HepG2 (cell line): ENCODE data around the gene PSIP1. TPM values are rescaled to one million over a fixed set of nuclear protein-coding genes. Genes with fewer than 3 reads are reported as not detected.
A peak's percentile ranks its signal among the peaks of the same experiment; 100 is the strongest.

Experiments
- DRAP1 ChIP-seq: IDR thresholded peaks from 2 replicates; pipeline ENCODE4 v1.6.1; 2016; ENCODE audit warnings: missing genetic modification reagents, missing compliant biosample characterization
- E2F1 ChIP-seq: sonication (generic); formaldehyde crosslinking; IDR thresholded peaks from 2 replicates; pipeline ENCODE4 v1.5.0; 2020; ENCODE audit warnings: missing genetic modification reagents
- KMT2B ChIP-seq: IDR thresholded peaks from 2 replicates; pipeline ENCODE4 v1.6.1; 2016; ENCODE audit warnings: missing genetic modification reagents, missing compliant biosample characterization
- PHF8 ChIP-seq: sonication (generic); formaldehyde crosslinking; IDR thresholded peaks from 2 replicates; pipeline ENCODE4 v1.5.0; 2020; ENCODE audit warnings: missing genetic modification reagents
- SMYD3 ChIP-seq: sonication (generic); formaldehyde crosslinking; IDR thresholded peaks from 2 replicates; pipeline ENCODE4 v1.8.1; 2023; ENCODE audit warnings: mild to moderate bottlenecking, missing genetic modification reagents
- ZFX ChIP-seq: sonication (generic); formaldehyde crosslinking; IDR thresholded peaks from 2 replicates; pipeline ENCODE4 v1.4.0; 2020; ENCODE audit warnings: mild to moderate bottlenecking, low read depth, missing genetic modification reagents, moderate library complexity
- ZHX2 ChIP-seq, 2 experiments: sonication (generic) in 1 of 2; formaldehyde crosslinking in 1 of 2; IDR thresholded peaks; 2 replicates each; pipeline versions ENCODE4 v1.6.1 to v1.9.0; 2014 to 2022; ENCODE audit warnings: antibody characterized with exemption in 1 of 2, borderline replicate concordance in 1 of 2, inconsistent platforms in 1 of 2, low read depth in 1 of 2, missing genetic modification reagents in 1 of 2
- ZMYM3 ChIP-seq: sonication (generic); formaldehyde crosslinking; IDR thresholded peaks from 2 replicates; pipeline ENCODE4 v1.5.1; 2020; ENCODE audit warnings: mild to moderate bottlenecking, missing genetic modification reagents
- ZNF251 ChIP-seq: sonication (generic); formaldehyde crosslinking; IDR thresholded peaks from 2 replicates; pipeline ENCODE4 v1.9.0; 2021; ENCODE audit warnings: mild to moderate bottlenecking, missing genetic modification reagents
- ZNF292 ChIP-seq: sonication (generic); formaldehyde crosslinking; IDR thresholded peaks from 2 replicates; pipeline ENCODE4 v1.8.1; 2022; ENCODE audit warnings: mild to moderate bottlenecking, low read depth, missing genetic modification reagents, borderline replicate concordance
- ZNF350 ChIP-seq: sonication (generic); formaldehyde crosslinking; IDR thresholded peaks from 2 replicates; pipeline ENCODE4 v1.4.0; 2020; ENCODE audit warnings: mild to moderate bottlenecking, low read depth, missing genetic modification reagents, borderline replicate concordance
- ZNF598 ChIP-seq: sonication (generic); formaldehyde crosslinking; IDR thresholded peaks from 2 replicates; pipeline ENCODE4 v1.5.1; 2020; ENCODE audit warnings: mild to moderate bottlenecking, missing genetic modification reagents, borderline replicate concordance
- ZNF704 ChIP-seq: sonication (generic); formaldehyde crosslinking; IDR thresholded peaks from 2 replicates; pipeline ENCODE4 v1.8.1; 2023; ENCODE audit warnings: mild to moderate bottlenecking, inconsistent platforms, moderate library complexity, missing genetic modification reagents, borderline replicate concordance
- ZSCAN25 ChIP-seq: sonication (generic); formaldehyde crosslinking; IDR thresholded peaks from 2 replicates; pipeline ENCODE4 v1.8.0; 2022; ENCODE audit warnings: mild to moderate bottlenecking, missing genetic modification reagents
- polyA plus RNA-seq, 8 experiments: library from polyadenylated mRNA; depleted of rRNA in 3 of 8; stranded (reverse) in 7 of 8; unstranded in 1 of 8; fragments of >200 nt; fragmentation: Illumina TruSeq in 4 of 8; extraction: Trizol in 4 of 8; gene quantifications; 2 replicates each; pipeline versions ENCODE4 v1.2.1 to v1.2.3, GENCODE V29; 2011 to 2016; ENCODE audit warnings: low read depth in 4 of 8, missing spikeins in 1 of 8, mixed read lengths in 1 of 8; ENCODE audit not compliant: insufficient read depth in 1 of 8
- total RNA-seq, 5 experiments: library from RNA; depleted of rRNA; stranded (reverse); fragments of >200 nt; fragmentation: Illumina TruSeq; extraction: Trizol; gene quantifications; 2 replicates each; pipeline ENCODE4 v1.2.3, GENCODE V29; 2016; ENCODE audit warnings: low read depth in 1 of 5

PSIP1 gene
- total and polyA plus RNA-seq, 2 of the 13 experiments (the other 11 are each of a cell fraction or from before 2014, with no cell fraction given) = 12.6 to 46.4 TPM

GRCh38 chr9:15552636-15553527 is 42.1 kb upstream of the PSIP1 start, which contains the start of gene CCDC171 (continued):
- TF ChIP-seq SMYD3 (no peak), ZFX (peak; percentile 64), ZNF704 (peak; percentile 40; the same call in 1 of the 2 replicates), ZMYM3 (CRISPR knock-in tag) (no peak), ZSCAN25 (CRISPR knock-in tag) (0 out of 2 replicates have a peak, but pooled peaks have one; percentile 31), ZNF598 (CRISPR knock-in tag) (peak; percentile 49; the same call in 1 of the 2 replicates), ZNF251 (CRISPR knock-in tag) (peak; percentile 75; the same call in 1 of the 2 replicates), DRAP1 (CRISPR knock-in tag) (peak; percentile 32; the same call in 1 of the 2 replicates), ZNF350 (CRISPR knock-in tag) (peak; percentile 72), E2F1 (CRISPR knock-in tag) (peak; percentile 90), KMT2B (CRISPR knock-in tag) (peak; percentile 77; the same call in 1 of the 2 replicates), PHF8 (CRISPR knock-in tag) (peak; percentile 81), ZNF292 (CRISPR knock-in tag) (0 out of 2 replicates have a peak, but pooled peaks have one; percentile 20), ZHX2 (IDR thresholded peaks at IDR 0.05; ENCODE audit: low read depth) (no peak), ZHX2 (CRISPR knock-in tag; IDR thresholded peaks at IDR 0.05; ENCODE audit: borderline replicate concordance) (0 out of 2 replicates have a peak, but pooled peaks have one; percentile 31)
